HUES6 (cell line): ENCODE data around the gene DAP.
A peak's percentile ranks its signal among the peaks of the same experiment; 100 is the strongest.

Experiments used
- H3K27ac ChIP-seq: 2 replicates; pipeline ENCODE4 v1.7.0; 2013; ENCODE audit warnings: low read depth, mild to moderate bottlenecking, low read length, inconsistent platforms
- H3K27me3 ChIP-seq: 2 replicates; pipeline ENCODE4 v1.6.1; 2013; ENCODE audit warnings: low read length; ENCODE audit not compliant: control insufficient read depth, insufficient read depth
- H3K36me3 ChIP-seq: 2 replicates; pipeline ENCODE4 v1.6.1; 2013; ENCODE audit warnings: low read length; ENCODE audit not compliant: control insufficient read depth, insufficient read depth
- H3K4me1 ChIP-seq: 2 replicates; pipeline ENCODE4 v1.6.1; 2013; ENCODE audit warnings: low read length; ENCODE audit not compliant: control insufficient read depth, insufficient read depth
- H3K4me3 ChIP-seq: 2 replicates; pipeline ENCODE4 v1.5.1; 2013; ENCODE audit warnings: low read depth, low read length
- H3K9ac ChIP-seq: one replicate; pipeline ENCODE4 v1.6.1; 2013; ENCODE audit warnings: mild to moderate bottlenecking, low read length
- H3K9me3 ChIP-seq: 2 replicates; pipeline ENCODE4 v1.6.1; 2013; ENCODE audit warnings: low read depth, low read length; ENCODE audit not compliant: control insufficient read depth, insufficient read depth

Gene DAP

DNA sequence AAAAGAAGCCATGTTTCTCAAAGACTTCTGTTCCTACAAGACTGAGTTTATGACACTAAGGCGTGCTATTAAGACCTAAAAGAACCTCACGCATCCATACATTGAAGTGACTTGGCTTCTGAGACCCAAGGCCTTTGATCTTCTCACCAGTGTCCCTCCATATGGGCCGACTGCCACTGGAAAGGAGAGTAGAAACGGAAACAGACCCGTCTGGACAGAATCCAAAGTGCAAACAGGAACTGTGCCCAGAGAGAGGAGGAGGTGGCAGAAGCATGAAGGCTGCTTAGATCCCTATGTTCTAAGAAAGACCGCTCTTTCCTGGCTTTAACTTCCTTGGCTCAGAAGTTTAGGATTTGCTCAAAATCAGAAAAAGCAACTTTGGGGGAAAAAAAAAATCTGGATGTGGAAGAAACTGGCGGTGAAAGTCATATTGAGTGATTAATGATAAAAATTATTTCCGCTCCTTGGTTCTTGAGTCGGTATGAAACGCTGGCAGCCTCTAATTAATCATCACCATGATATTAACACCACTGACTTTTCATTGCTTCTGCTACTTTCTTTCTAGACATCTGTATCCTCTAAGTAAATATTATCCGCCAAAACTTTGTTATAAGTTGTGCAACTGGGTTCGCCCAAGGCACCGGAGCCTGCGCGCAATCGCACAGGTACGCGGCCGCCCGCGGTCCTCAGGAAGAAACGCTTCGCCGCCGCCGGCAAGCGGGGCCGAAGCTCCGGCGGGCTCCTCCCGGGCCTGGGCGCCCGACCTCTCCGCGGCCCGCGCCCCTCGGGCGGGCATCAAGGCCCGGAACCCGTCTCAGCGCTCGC lies 726 bp downstream of the DAP start:
- H3K36me3 ChIP-seq: peaks cover 1% of the 10 kb centered on the region; the same call in 1 of the 2 replicates
- H3K9me3 ChIP-seq: no peaks in the 10 kb centered on the region; the same call in 1 of the 2 replicates
- peak overlapping the region; percentile 34; the same call in 1 of the 2 replicates for H3K27ac ChIP-seq
- 0 out of 2 replicates have a peak, but pooled peaks cover 5% of the 10 kb centered on the region for H3K27me3 ChIP-seq
- peaks cover 23% of the 10 kb centered on the region for H3K4me1 ChIP-seq
- H3K4me3 ChIP-seq: peak overlapping the region; percentile 91
- H3K9ac ChIP-seq: peak overlapping the region; percentile 79

GRCh38 chr5:10759111-10759510 lies 1.9 kb downstream of the DAP start:
- 0 out of 2 replicates have a peak, but pooled peaks cover 5% of the 10 kb centered on the region for H3K27me3 ChIP-seq
- no peak overlapping the region for H3K27ac ChIP-seq
- H3K9ac ChIP-seq: no peak overlapping the region
- H3K9me3 ChIP-seq: no peaks in the 10 kb centered on the region; the same call in 1 of the 2 replicates
- peaks cover 5% of the 10 kb centered on the region; the same call in 1 of the 2 replicates for H3K36me3 ChIP-seq
- no peak overlapping the region for H3K4me3 ChIP-seq
- peaks cover 23% of the 10 kb centered on the region for H3K4me1 ChIP-seq

DNA sequence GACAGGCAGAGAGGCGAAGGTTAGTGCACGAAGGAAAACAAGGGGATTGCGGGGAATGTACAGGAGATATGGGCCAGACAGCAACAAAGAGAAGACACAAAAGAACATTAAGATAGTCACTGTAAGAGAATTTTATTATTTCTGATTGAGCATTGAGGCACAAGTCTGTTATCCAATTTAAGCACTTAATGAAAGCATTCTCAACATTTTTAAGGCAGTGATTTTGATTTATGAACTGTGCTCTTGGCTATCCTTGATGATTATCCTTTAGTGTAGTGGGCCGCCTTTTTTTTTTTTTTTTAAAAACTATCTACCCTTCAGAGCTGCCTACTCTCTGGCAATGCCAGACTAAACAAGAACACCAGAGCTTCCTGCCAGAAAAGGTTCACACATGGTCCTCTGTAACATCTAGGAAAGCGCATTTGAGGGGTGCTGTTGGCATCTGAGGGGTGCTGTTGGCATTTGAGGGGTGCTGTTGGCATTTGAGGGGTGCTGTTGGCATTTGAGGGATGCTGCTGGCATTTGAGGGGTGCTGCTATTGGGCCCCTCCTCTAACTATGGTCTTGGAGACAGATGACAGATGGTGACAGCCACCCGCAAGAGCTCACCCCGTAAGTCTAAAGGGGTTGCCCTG lies 3.0 kb downstream of the DAP start:
- Histone ChIP-seq H3K4me1 (peaks cover 23% of the 10 kb centered on the region), H3K4me3 (no peak overlapping the region), H3K27ac (no peak overlapping the region), H3K9me3 (no peaks in the 10 kb centered on the region; the same call in 1 of the 2 replicates), H3K9ac (no peak overlapping the region), H3K27me3 (0 out of 2 replicates have a peak, but pooled peaks cover 5% of the 10 kb centered on the region), H3K36me3 (peaks cover 12% of the 10 kb centered on the region; the same call in 1 of the 2 replicates)

- Histone ChIP-seq H3K27ac (no peak overlapping the region), H3K27me3 (no peaks in the 10 kb centered on the region), H3K4me1 (peaks cover 16% of the 10 kb centered on the region), H3K9ac (no peak overlapping the region), H3K36me3 (peaks cover 20% of the 10 kb centered on the region), H3K4me3 (no peak overlapping the region), H3K9me3 (no peaks in the 10 kb centered on the region; the same call in 1 of the 2 replicates)
Observed at GRCh38 chr5:10757043-10757442, 4.0 kb downstream of the DAP start.

GRCh38 chr5:10756549-10756948 lies 4.5 kb downstream of the DAP start:
- no peak overlapping the region for H3K27ac ChIP-seq

GRCh38 chr5:10753178-10753577 lies 7.9 kb downstream of the DAP start:
- Histone ChIP-seq H3K27me3 (no peaks in the 10 kb centered on the region), H3K4me1 (peaks cover 6% of the 10 kb centered on the region; the same call in 1 of the 2 replicates), H3K36me3 (peaks cover 20% of the 10 kb centered on the region), H3K9ac (no peak overlapping the region), H3K27ac (no peak overlapping the region), H3K9me3 (no peaks in the 10 kb centered on the region; the same call in 1 of the 2 replicates), H3K4me3 (no peak overlapping the region)

More at GRCh38 chr5:10756549-10756948, 4.5 kb downstream of the DAP start:
- no peaks in the 10 kb centered on the region for H3K27me3 ChIP-seq
- H3K9ac ChIP-seq: no peak overlapping the region
- H3K4me3 ChIP-seq: no peak overlapping the region
- H3K36me3 ChIP-seq: peaks cover 20% of the 10 kb centered on the region
- H3K9me3 ChIP-seq: no peaks in the 10 kb centered on the region; the same call in 1 of the 2 replicates
- peaks cover 13% of the 10 kb centered on the region; the same call in 1 of the 2 replicates for H3K4me1 ChIP-seq

DNA sequence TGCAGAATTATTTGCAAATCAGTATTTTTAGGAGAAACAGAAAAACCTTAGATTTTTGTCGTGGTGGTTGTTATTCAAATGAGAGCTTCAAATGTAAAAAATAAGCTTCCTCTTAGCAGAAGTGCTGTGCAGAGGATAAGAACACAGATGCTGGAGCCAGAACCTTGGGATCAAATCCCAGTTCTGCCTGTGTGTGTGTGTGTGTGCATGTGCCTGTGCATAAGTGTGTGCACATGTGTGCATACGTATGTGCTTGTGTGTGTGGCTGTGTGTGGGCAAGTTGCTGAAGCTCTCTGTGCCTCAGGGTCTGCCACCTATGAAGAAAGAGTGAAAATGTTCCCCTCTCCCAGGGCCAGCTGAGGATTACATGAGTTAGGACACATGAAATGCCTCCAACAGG lies 8.6 kb downstream of the DAP start:
- H3K4me1 ChIP-seq: peaks cover 4% of the 10 kb centered on the region; the same call in 1 of the 2 replicates
- no peak overlapping the region for H3K27ac ChIP-seq
- no peak overlapping the region for H3K9ac ChIP-seq
- H3K9me3 ChIP-seq: no peaks in the 10 kb centered on the region; the same call in 1 of the 2 replicates
- peaks cover 23% of the 10 kb centered on the region for H3K36me3 ChIP-seq
- no peak overlapping the region for H3K4me3 ChIP-seq
- no peaks in the 10 kb centered on the region for H3K27me3 ChIP-seq

DNA sequence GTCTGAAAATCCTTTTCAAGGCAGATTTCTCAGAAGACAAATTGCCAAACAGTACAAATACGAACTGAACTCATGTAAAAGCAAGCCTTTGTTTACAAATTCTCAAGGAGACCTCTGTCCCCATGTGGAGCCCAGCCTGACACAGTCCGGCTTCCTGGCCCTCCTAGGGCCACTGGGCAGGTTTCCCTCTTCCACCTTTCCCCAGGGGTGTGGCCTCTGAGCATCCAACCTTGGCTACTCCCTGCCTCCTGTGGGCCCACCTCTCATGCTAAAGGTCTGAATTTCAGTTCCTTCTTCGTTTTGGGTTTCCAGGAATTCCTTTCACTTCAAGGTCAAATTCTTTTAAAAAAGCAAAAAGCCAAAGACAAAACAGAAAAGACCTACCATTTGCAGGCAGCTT lies 10.1 kb downstream of the DAP start:
- H3K4me1 ChIP-seq: no peaks in the 10 kb centered on the region
- no peak overlapping the region for H3K9ac ChIP-seq
- H3K9me3 ChIP-seq: no peaks in the 10 kb centered on the region; the same call in 1 of the 2 replicates
- H3K27ac ChIP-seq: no peak overlapping the region
- no peaks in the 10 kb centered on the region for H3K27me3 ChIP-seq
- peaks cover 35% of the 10 kb centered on the region for H3K36me3 ChIP-seq
- H3K4me3 ChIP-seq: no peak overlapping the region

DNA sequence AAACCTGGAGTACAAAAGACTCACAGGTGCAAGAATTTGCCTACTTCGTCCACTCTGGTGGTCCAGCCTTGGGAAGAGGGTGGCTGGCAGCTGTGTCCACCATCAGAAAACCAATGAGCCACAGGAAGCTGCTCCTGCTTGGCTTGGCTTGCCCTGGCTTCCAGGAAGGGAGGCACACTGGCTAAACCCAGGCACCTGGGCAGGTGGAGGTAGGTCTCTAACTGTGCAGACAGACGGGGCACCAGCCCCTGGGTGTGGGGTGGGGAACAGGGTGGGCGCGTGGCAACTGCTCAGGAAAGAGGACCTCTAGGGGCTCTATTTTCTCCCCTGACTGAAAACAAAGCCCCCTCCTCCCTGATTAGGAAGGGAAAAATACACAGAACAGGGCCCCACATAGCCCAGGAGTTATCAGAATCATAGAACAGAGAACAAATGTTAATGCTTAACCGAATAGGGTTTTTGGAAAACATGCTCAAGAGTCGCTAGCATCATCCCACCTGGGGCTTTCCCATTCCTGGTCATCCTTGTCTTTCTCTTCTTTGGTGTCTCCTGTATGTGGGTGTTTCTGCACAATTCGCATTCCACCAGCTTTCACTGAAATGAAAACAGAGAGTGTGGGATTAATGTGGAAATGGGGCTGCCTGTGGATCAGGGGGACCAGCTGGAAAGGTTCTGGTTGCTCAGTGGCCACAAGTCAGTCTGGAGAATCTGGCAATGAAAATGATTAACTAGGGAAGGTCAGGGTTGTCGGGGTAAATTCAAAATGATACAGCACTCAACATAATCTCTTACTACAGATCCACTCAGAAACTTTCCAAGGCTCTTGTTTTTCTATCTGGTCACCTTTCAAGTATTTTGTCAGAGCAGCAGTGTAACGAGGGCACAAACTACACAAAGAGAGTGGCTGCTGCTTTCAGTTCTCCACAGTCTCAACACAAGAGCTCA lies 13.1 kb downstream of the DAP start:
- Histone ChIP-seq H3K36me3 (peaks cover 45% of the 10 kb centered on the region), H3K4me1 (no peaks in the 10 kb centered on the region), H3K4me3 (no peak overlapping the region), H3K9me3 (no peaks in the 10 kb centered on the region), H3K9ac (no peak overlapping the region), H3K27me3 (no peaks in the 10 kb centered on the region), H3K27ac (no peak overlapping the region)

DNA sequence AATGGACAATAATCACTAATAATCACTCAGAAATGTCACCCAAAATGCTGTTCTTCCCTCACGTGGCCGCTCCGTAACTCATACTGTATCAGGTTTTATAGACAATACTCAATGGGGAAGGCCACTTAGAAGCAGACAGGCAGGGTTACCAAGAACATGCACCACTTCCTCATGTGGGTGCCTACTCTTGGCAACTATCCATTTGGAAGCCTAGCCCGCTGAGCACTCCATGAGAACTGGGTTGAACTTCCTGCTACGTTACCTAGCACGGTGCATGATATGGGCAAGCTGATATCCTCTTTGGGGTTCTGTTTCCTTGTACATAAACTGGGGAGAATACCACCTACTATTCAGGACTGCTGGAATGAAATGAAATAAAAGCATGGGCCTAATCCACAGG lies 14.3 kb downstream of the DAP start:
- Histone ChIP-seq H3K36me3 (peaks cover 41% of the 10 kb centered on the region), H3K27ac (no peak overlapping the region)

More for the DNA sequence above, 14.3 kb downstream of the DAP start:
- H3K27me3 ChIP-seq: no peaks in the 10 kb centered on the region
- no peak overlapping the region for H3K9ac ChIP-seq
- H3K4me3 ChIP-seq: no peak overlapping the region
- H3K4me1 ChIP-seq: no peaks in the 10 kb centered on the region
- H3K9me3 ChIP-seq: no peaks in the 10 kb centered on the region
